Astrocyte (in vitro differentiated cells and primary cell): ENCODE measurements around the gene LRIG1. TPM values are rescaled to one million over a fixed set of nuclear protein-coding genes. Genes with fewer than 3 reads are reported as not detected.

ENCODE experiments used
- DNase-seq: peaks from one replicate; pipeline ENCODE4 v3.0.0-alpha.2; 2010; ENCODE audit warnings: low read depth
- FAIRE-seq: peaks from 2 replicates; lab custom pipeline; 2011; peaks lifted over from hg19 to GRCh38; lab: Jason Lieb, UNC
- H2AFZ ChIP-seq: 2 replicates; pipeline ENCODE4 v1.6.0; 2012; ENCODE audit warnings: low read depth, low read length, inconsistent platforms
- H3K27ac ChIP-seq: 2 replicates; pipeline ENCODE4 v1.5.1; 2011; ENCODE audit warnings: low read depth, low read length, inconsistent platforms
- H3K27me3 ChIP-seq: 2 replicates; pipeline ENCODE4 v1.6.0; 2011; ENCODE audit warnings: low read length, inconsistent platforms; ENCODE audit not compliant: insufficient read depth
- H3K36me3 ChIP-seq: 2 replicates; pipeline ENCODE4 v1.5.1; 2011; ENCODE audit warnings: low read length, inconsistent platforms; ENCODE audit not compliant: insufficient read depth
- H3K4me1 ChIP-seq: 2 replicates; pipeline ENCODE4 v1.5.1; 2011; ENCODE audit warnings: low read length, inconsistent platforms; ENCODE audit not compliant: insufficient read depth
- H3K4me2 ChIP-seq: 2 replicates; pipeline ENCODE4 v1.6.0; 2012; ENCODE audit warnings: low read length, inconsistent platforms
- H3K4me3 ChIP-seq: 2 replicates; pipeline ENCODE4 v1.5.1; 2011; ENCODE audit warnings: low read depth, mild to moderate bottlenecking, low read length, inconsistent platforms; ENCODE audit not compliant: insufficient read depth
- H3K79me2 ChIP-seq: 2 replicates; pipeline ENCODE4 v1.6.0; 2012; ENCODE audit warnings: mild to moderate bottlenecking, low read length, inconsistent platforms; ENCODE audit not compliant: insufficient read depth
- H3K9ac ChIP-seq: 2 replicates; pipeline ENCODE4 v1.6.0; 2012; ENCODE audit warnings: mild to moderate bottlenecking, low read length, inconsistent platforms
- H3K9me3 ChIP-seq: 2 replicates; pipeline ENCODE4 v1.5.1; 2012; ENCODE audit warnings: low read depth, mild to moderate bottlenecking, low read length, inconsistent platforms; ENCODE audit not compliant: insufficient read depth
- H4K20me1 ChIP-seq: 2 replicates; pipeline ENCODE4 v1.6.0; 2012; ENCODE audit warnings: low read length, inconsistent platforms; ENCODE audit not compliant: insufficient read depth
- H3K27ac Mint-ChIP-seq: one replicate; pipeline ENCODE4 v1.8.0; 2021; ENCODE audit warnings: mild to moderate bottlenecking, mixed read lengths; ENCODE audit not compliant: unreplicated experiment
- H3K27me3 Mint-ChIP-seq: one replicate; pipeline ENCODE4 v1.8.0; 2021; ENCODE audit warnings: low read depth, mixed read lengths; ENCODE audit not compliant: unreplicated experiment
- H3K36me3 Mint-ChIP-seq: one replicate; pipeline ENCODE4 v1.8.0; 2021; ENCODE audit warnings: low read depth, mixed read lengths; ENCODE audit not compliant: unreplicated experiment
- H3K4me1 Mint-ChIP-seq: one replicate; pipeline ENCODE4 v1.8.0; 2021; ENCODE audit warnings: low read depth, mixed read lengths; ENCODE audit not compliant: unreplicated experiment
- H3K4me3 Mint-ChIP-seq: one replicate; pipeline ENCODE4 v1.8.0; 2021; ENCODE audit warnings: mild to moderate bottlenecking, moderate library complexity, mixed read lengths; ENCODE audit not compliant: unreplicated experiment
- H3K9me3 Mint-ChIP-seq: one replicate; pipeline ENCODE4 v1.8.0; 2021; ENCODE audit warnings: mild to moderate bottlenecking, mixed read lengths; ENCODE audit not compliant: unreplicated experiment
- EZH2 ChIP-seq: IDR thresholded peaks from 2 replicates; pipeline ENCODE4 v1.6.1; 2012; ENCODE audit warnings: mild to moderate bottlenecking, low read length, inconsistent platforms; ENCODE audit not compliant: insufficient read depth
- total RNA-seq: library from RNA; stranded (reverse); gene quantifications from 2 replicates; pipeline ENCODE4 v1.2.1, GENCODE V29; 2021
- TF ChIP-seq, protein P1 (sequence below): IDR thresholded peaks from 2 replicates; pipeline ENCODE4 v1.5.1; 2011; ENCODE audit warnings: low read depth, mild to moderate bottlenecking, inconsistent platforms, low read length, moderate library complexity; ENCODE audit not compliant: insufficient read depth

The LRIG1 gene
- total RNA-seq, 1 donor from 2014 or later, result 39.7 TPM

GRCh38 chr3:66483409-66483906 is 17.4 kb downstream of the LRIG1 start:
- Histone ChIP-seq H3K27ac (peak overlapping the region; percentile 76), H3K4me2 (peak overlapping the region; percentile 75), H3K79me2 (peaks cover 94% of the 10 kb centered on the region), H3K4me3 (no peak overlapping the region), H3K9ac (peak overlapping the region; percentile 70), H3K9me3 (no peaks in the 10 kb centered on the region), H3K36me3 (no peaks in the 10 kb centered on the region), H3K4me1 (peaks cover 76% of the 10 kb centered on the region), H4K20me1 (no peaks in the 10 kb centered on the region), H2AFZ (peak overlapping the region; percentile 29), H3K27me3 (no peaks in the 10 kb centered on the region)
- FAIRE-seq, result no peak
- no peaks in the 10 kb centered on the region for H3K36me3 Mint-ChIP-seq
- no peaks in the 10 kb centered on the region for H3K9me3 Mint-ChIP-seq
- H3K27ac Mint-ChIP-seq, result peak overlapping the region; percentile 96
- H3K4me3 Mint-ChIP-seq, result peak overlapping the region; percentile 40
- H3K4me1 Mint-ChIP-seq, result peaks cover 77% of the 10 kb centered on the region
- peak; percentile 88 for DNase-seq
- no peaks in the 10 kb centered on the region for H3K27me3 Mint-ChIP-seq
- TF ChIP-seq EZH2, result no peak
- TF ChIP-seq, protein P1, sequence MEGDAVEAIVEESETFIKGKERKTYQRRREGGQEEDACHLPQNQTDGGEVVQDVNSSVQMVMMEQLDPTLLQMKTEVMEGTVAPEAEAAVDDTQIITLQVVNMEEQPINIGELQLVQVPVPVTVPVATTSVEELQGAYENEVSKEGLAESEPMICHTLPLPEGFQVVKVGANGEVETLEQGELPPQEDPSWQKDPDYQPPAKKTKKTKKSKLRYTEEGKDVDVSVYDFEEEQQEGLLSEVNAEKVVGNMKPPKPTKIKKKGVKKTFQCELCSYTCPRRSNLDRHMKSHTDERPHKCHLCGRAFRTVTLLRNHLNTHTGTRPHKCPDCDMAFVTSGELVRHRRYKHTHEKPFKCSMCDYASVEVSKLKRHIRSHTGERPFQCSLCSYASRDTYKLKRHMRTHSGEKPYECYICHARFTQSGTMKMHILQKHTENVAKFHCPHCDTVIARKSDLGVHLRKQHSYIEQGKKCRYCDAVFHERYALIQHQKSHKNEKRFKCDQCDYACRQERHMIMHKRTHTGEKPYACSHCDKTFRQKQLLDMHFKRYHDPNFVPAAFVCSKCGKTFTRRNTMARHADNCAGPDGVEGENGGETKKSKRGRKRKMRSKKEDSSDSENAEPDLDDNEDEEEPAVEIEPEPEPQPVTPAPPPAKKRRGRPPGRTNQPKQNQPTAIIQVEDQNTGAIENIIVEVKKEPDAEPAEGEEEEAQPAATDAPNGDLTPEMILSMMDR, result no peak

DNA sequence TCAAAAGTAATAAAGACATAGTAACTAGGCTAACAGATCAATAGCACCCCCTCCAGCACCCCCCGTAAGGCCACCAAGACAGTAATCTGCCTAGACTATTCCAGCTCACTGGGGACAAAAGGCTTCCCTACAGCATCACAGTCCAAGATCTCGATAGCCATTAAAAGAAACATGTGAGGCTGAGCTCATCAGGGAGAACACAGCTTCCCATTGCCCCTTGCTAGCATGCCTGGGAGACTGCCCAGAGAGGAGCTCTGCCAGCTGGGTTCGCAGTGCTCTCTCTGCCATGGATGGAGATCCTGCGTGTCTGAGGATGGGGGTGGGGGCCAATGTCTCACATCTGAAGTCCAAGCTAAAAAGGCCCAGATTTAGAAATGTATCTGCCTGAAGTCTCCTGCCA is 17.8 kb downstream of the LRIG1 start:
- H3K4me1 Mint-ChIP-seq, result peaks cover 77% of the 10 kb centered on the region
- H3K4me2 ChIP-seq, result peak overlapping the region; percentile 75
- no peaks in the 10 kb centered on the region for H3K27me3 Mint-ChIP-seq
- TF ChIP-seq, protein P1, result no peak
- TF ChIP-seq EZH2, result no peak
- no peaks in the 10 kb centered on the region for H3K9me3 ChIP-seq
- H3K27me3 ChIP-seq, result no peaks in the 10 kb centered on the region
- H3K36me3 ChIP-seq, result no peaks in the 10 kb centered on the region
- H3K27ac Mint-ChIP-seq, result peak overlapping the region; percentile 96
- peak overlapping the region; percentile 29 for H2AFZ ChIP-seq
- H3K4me3 Mint-ChIP-seq, result no peak overlapping the region
- H3K79me2 ChIP-seq, result peaks cover 94% of the 10 kb centered on the region
- peak overlapping the region; percentile 70 for H3K9ac ChIP-seq
- peak; percentile 84 for DNase-seq
- H3K36me3 Mint-ChIP-seq, result no peaks in the 10 kb centered on the region
- H3K9me3 Mint-ChIP-seq, result no peaks in the 10 kb centered on the region
- H3K27ac ChIP-seq, result peak overlapping the region; percentile 76
- no peaks in the 10 kb centered on the region for H4K20me1 ChIP-seq
- no peak for FAIRE-seq
- H3K4me1 ChIP-seq, result peaks cover 76% of the 10 kb centered on the region
- H3K4me3 ChIP-seq, result no peak overlapping the region

GRCh38 chr3:66482018-66482404 is 18.8 kb downstream of the LRIG1 start:
- no peaks in the 10 kb centered on the region for H3K9me3 Mint-ChIP-seq

More at GRCh38 chr3:66482018-66482404, 18.8 kb downstream of the LRIG1 start:
- Histone ChIP-seq H3K9me3 (no peaks in the 10 kb centered on the region), H2AFZ (no peak overlapping the region), H3K9ac (no peak overlapping the region), H3K27ac (no peak overlapping the region), H3K79me2 (peaks cover 94% of the 10 kb centered on the region), H3K36me3 (no peaks in the 10 kb centered on the region), H3K4me2 (peak overlapping the region; percentile 30), H3K27me3 (no peaks in the 10 kb centered on the region), H4K20me1 (no peaks in the 10 kb centered on the region), H3K4me1 (peaks cover 68% of the 10 kb centered on the region), H3K4me3 (no peak overlapping the region)
- H3K4me1 Mint-ChIP-seq, result peaks cover 72% of the 10 kb centered on the region
- no peak for FAIRE-seq
- H3K4me3 Mint-ChIP-seq, result no peak overlapping the region
- no peak for DNase-seq
- no peaks in the 10 kb centered on the region for H3K36me3 Mint-ChIP-seq
- no peaks in the 10 kb centered on the region for H3K27me3 Mint-ChIP-seq
- peak overlapping the region; percentile 35 for H3K27ac Mint-ChIP-seq
- TF ChIP-seq, protein P1, result no peak
- no peak for TF ChIP-seq EZH2
